Loucy (cell line): ENCODE measurements around the gene RNU6-9.

Experiments used
- H2AFZ ChIP-seq: fragments of 200-600 bp; sonication (generic); 2 replicates; pipeline ENCODE4 v1.6.0; 2016; ENCODE audit warnings: antibody characterized with exemption, mild to moderate bottlenecking, low read length, moderate library complexity
- H3F3A ChIP-seq: fragments of 200-600 bp; 2 replicates; pipeline ENCODE4 v1.6.0; 2016; ENCODE audit warnings: antibody characterized with exemption, low read depth, mild to moderate bottlenecking
- H3K27me3 ChIP-seq: fragments of 200-600 bp; sonication (generic); 2 replicates; pipeline ENCODE4 v1.6.1; 2014; ENCODE audit warnings: low read length, mild to moderate bottlenecking; ENCODE audit not compliant: insufficient read depth, poor library complexity, severe bottlenecking
- H3K36me3 ChIP-seq: fragments of 200-600 bp; sonication (generic); 2 replicates; pipeline ENCODE4 v1.6.1; 2016; ENCODE audit warnings: low read length; ENCODE audit not compliant: insufficient read depth
- H3K4me1 ChIP-seq: fragments of 200-600 bp; sonication (generic); 2 replicates; pipeline ENCODE4 v1.5.1; 2014; ENCODE audit warnings: low read length, mild to moderate bottlenecking; ENCODE audit not compliant: insufficient read depth, poor library complexity, severe bottlenecking
- H3K4me2 ChIP-seq: fragments of 200-600 bp; sonication (generic); 2 replicates; pipeline ENCODE4 v1.6.0; 2014; ENCODE audit warnings: antibody characterized with exemption, low read length, low read depth, mild to moderate bottlenecking; ENCODE audit not compliant: poor library complexity, severe bottlenecking
- H3K4me3 ChIP-seq: fragments of 200-600 bp; sonication (generic); 2 replicates; pipeline ENCODE4 v1.5.1; 2014; ENCODE audit warnings: low read length, mild to moderate bottlenecking, mixed read lengths; ENCODE audit not compliant: poor library complexity, severe bottlenecking
- H3K79me2 ChIP-seq: fragments of 200-600 bp; sonication (generic); 2 replicates; pipeline ENCODE4 v1.6.1; 2014; ENCODE audit warnings: low read length; ENCODE audit not compliant: insufficient read depth
- H3K9ac ChIP-seq: fragments of 200-600 bp; sonication (generic); 2 replicates; pipeline ENCODE4 v1.6.0; 2014; ENCODE audit warnings: mild to moderate bottlenecking, low read depth, low read length, moderate library complexity; ENCODE audit not compliant: poor library complexity, severe bottlenecking
- H3K9me2 ChIP-seq: fragments of 200-600 bp; sonication (generic); replicated peaks from 2 replicates; pipeline ENCODE4 v1.6.1; 2016; ENCODE audit warnings: low read depth, low read length, mixed read lengths
- H3K9me3 ChIP-seq: fragments of 200-600 bp; sonication (generic); 2 replicates; pipeline ENCODE4 v1.6.1; 2014; ENCODE audit warnings: mild to moderate bottlenecking, antibody characterized with exemption, low read length, low read depth; ENCODE audit not compliant: insufficient read depth
- H4K20me1 ChIP-seq: fragments of 200-600 bp; sonication (generic); 2 replicates; pipeline ENCODE4 v1.6.0; 2014; ENCODE audit warnings: antibody characterized with exemption, low read length, mild to moderate bottlenecking; ENCODE audit not compliant: insufficient read depth, poor library complexity, severe bottlenecking
- CTCF ChIP-seq: fragments of 200-600 bp; sonication (generic); conservative IDR thresholded peaks from 2 replicates; pipeline ENCODE4 v1.5.1; 2014; ENCODE audit warnings: mild to moderate bottlenecking, antibody characterized with exemption, low read length
- EZH2phosphoT487 ChIP-seq: fragments of 200-600 bp; IDR thresholded peaks from 2 replicates; pipeline ENCODE4 v1.6.1; 2018; ENCODE audit warnings: antibody characterized with exemption, mild to moderate bottlenecking, moderate library complexity, borderline replicate concordance

The RNU6-9 gene

DNA sequence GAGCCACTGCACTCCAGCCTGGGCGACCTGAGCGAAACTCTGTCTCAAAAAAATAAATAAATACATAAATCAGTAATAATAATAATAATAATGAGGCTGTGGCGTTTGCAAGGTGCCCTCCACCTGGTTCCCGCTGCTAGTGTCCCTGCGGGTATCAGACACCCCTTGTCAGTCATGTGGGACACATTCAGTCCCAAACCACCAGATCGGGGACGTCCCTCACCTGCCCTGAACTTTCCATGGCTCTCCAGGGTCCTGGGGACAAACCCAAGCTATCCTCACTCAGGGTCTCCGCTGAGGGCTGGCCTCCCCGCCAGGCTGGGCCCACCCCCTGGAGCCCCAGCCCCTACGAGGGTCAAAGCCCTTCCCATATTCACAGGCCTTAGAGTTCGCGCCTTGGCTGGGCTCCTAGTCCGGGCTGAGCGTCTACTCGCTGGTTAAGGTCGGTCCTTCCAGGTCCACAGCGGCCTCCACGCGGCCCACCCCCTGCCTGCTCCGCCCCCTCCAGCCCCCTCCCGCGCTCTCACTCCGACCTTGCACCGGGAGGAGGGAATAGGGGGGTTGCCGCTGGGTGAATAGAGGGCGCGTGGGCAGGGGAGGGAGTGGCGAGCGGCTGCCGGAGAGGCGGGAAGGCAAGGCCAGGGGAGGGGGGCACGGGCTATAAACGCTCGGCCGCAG lies 23.5 kb downstream of the RNU6-9 start:
- H3K9me2 ChIP-seq: no peaks in the 10 kb centered on the region
- H3F3A ChIP-seq: peaks cover 2% of the 10 kb centered on the region; the same call in 1 of the 2 replicates
- no peak overlapping the region for H3K4me2 ChIP-seq
- no peak overlapping the region for H3K9ac ChIP-seq
- H3K79me2 ChIP-seq: peaks cover 13% of the 10 kb centered on the region; the same call in 1 of the 2 replicates
- no peak for TF ChIP-seq EZH2phosphoT487
- no peaks in the 10 kb centered on the region for H3K9me3 ChIP-seq
- no peak overlapping the region for H2AFZ ChIP-seq
- H3K4me1 ChIP-seq: peaks cover 6% of the 10 kb centered on the region
- H4K20me1 ChIP-seq: no peaks in the 10 kb centered on the region
- H3K36me3 ChIP-seq: no peaks in the 10 kb centered on the region
- no peaks in the 10 kb centered on the region for H3K27me3 ChIP-seq
- no peak overlapping the region for H3K4me3 ChIP-seq

- Histone ChIP-seq H2AFZ (no peak within 1 kb of the TSS), H4K20me1 (no peaks in the 10 kb centered on the region), H3F3A (peaks cover 2% of the 10 kb centered on the region; the same call in 1 of the 2 replicates), H3K4me2 (no peak within 1 kb of the TSS), H3K9me3 (no peaks in the 10 kb centered on the region), H3K27me3 (no peaks in the 10 kb centered on the region), H3K79me2 (peaks cover 9% of the 10 kb centered on the region; the same call in 1 of the 2 replicates), H3K36me3 (no peaks in the 10 kb centered on the region), H3K4me1 (peaks cover 8% of the 10 kb centered on the region), H3K4me3 (peak within 1 kb of the TSS; percentile 2), H3K9me2 (no peaks in the 10 kb centered on the region), H3K9ac (no peak within 1 kb of the TSS)
- TF ChIP-seq EZH2phosphoT487: no peak
- peak; percentile 46 for TF ChIP-seq CTCF
Measured at GRCh38 chr19:917323-918151, 24.3 kb downstream of the RNU6-9 start, which contains the start of gene KISS1R. TSS of gene KISS1R (plus strand) at chr19:917333. CDS start at chr19:917503, 170 bp downstream.

- TF ChIP-seq EZH2phosphoT487 (no peak), CTCF (no peak)
- H3K9me3 ChIP-seq: no peaks in the 10 kb centered on the region
- no peaks in the 10 kb centered on the region for H3K9me2 ChIP-seq
- H3K9ac ChIP-seq: no peak overlapping the region
- H3F3A ChIP-seq: peaks cover 2% of the 10 kb centered on the region; the same call in 1 of the 2 replicates
- H3K4me2 ChIP-seq: no peak overlapping the region
- H3K79me2 ChIP-seq: peaks cover 6% of the 10 kb centered on the region; the same call in 1 of the 2 replicates
- peaks cover 8% of the 10 kb centered on the region for H3K4me1 ChIP-seq
- H3K4me3 ChIP-seq: no peak overlapping the region
- no peaks in the 10 kb centered on the region for H3K27me3 ChIP-seq
- H2AFZ ChIP-seq: no peak overlapping the region
- no peaks in the 10 kb centered on the region for H3K36me3 ChIP-seq
- H4K20me1 ChIP-seq: no peaks in the 10 kb centered on the region
Measured at GRCh38 chr19:918152-918437, 24.8 kb downstream of the RNU6-9 start.
